GM12873 (cell line): ENCODE data around the gene NFU1.

Experiments used
- CTCF ChIP-seq: IDR thresholded peaks from 2 replicates; pipeline ENCODE4 v1.5.1; 2012; ENCODE audit warnings: low read depth, mild to moderate bottlenecking, moderate library complexity, low read length, control low read depth; ENCODE audit not compliant: insufficient read depth; ENCODE audit errors: missing control alignments

The NFU1 gene

GRCh38 chr2:69471793-69472192 is 34.6 kb upstream of the NFU1 start:
- TF ChIP-seq CTCF: no peak

DNA sequence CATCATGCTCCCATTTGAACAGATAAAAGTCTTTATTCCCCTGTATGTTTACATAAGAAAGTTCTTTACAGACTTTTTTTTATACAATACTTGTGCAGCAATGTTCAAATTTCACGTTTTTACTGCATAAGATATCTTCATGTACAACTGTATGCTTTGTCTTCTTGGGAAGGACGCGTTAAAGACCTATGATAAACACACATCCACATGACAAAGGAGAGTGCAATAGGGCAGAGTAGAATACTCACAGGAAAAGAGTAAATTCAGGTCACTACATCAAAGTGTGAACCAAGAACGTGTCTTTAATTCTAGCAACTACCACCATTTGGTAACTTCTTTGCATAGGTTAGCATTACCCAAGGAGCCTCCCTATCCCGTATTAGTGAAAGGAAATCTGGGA is 33.7 kb upstream of the NFU1 start:
- TF ChIP-seq CTCF: no peak

DNA sequence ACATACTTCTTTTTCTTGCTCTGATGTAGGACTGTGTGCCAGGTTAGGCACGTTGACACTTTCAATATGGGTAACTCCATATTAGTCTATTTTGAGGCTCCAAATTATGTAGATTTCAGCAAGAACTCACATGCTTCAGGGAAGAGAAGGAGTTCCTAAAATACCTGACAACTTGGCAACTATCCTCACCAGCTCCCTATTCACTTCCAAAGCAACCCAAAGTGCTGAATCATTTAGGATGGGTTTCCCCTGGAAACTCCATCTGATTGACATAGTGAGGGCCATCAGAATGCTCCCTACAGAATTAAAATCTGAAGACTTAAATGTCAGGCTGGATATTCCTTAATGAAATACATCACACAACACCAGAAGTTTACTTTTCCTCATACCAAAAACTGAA is 32.5 kb upstream of the NFU1 start:
- TF ChIP-seq CTCF: no peak

- no peak for TF ChIP-seq CTCF
Measured at GRCh38 chr2:69469375-69469774, 32.1 kb upstream of the NFU1 start.

DNA sequence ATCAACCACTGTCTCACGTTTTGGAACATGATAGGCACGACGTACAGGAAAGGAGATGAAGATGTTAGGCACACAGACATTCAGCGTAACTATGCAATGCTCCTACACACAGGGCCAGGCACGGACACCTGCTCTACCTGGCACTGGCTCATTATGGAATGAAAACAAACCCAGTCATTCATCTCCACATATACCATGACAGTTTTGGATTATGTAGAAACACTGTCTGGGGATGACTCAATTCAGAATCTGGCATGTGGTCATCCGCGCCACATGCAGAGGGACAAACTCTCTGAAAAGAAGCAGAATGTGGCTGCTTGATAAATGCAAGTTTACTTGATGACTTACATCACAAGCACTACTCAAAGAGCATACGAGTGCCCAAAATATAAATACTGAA is 29.5 kb upstream of the NFU1 start:
- TF ChIP-seq CTCF: no peak

GRCh38 chr2:69465513-69466456 is 28.6 kb upstream of the NFU1 start:
- no peak for TF ChIP-seq CTCF

- TF ChIP-seq CTCF: no peak
Measured at GRCh38 chr2:69464575-69464974, 27.3 kb upstream of the NFU1 start.
